Fibroblast of skin of left biceps (primary cell): ENCODE data around the gene GLS.
"Not testable (repeated sequence)": the region's sequence is repeated elsewhere in the genome, so short reads cannot be mapped to it uniquely, and the experiment has no call there.

Experiments
- DNase-seq, 2 experiments: peaks; one replicate each; pipeline ENCODE4 v3.0.0-alpha.2; 2013; ENCODE audit warnings: low read depth in 2 of 2

Gene GLS

DNA sequence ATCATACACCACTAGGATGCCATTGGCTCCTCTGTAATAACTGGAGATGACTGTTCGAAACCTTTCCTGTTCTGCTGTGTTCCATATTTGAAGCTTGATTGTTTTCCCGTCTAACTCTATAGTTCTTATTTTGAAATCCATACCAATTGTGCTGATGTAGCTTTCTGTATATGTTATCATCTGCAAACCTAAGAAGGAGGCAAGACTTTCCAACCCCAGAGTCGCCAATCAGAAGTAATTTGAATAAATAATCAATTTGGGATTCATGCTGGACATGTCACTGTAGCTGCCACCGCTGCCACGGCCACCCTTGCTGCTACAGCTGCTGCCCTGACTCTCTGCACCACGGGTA, 112.6 kb downstream of the GLS start:
- DNase-seq, result no peak

GRCh38 chr2:190994148-190994547, 113.5 kb downstream of the GLS start:
- DNase-seq, result no peak

GRCh38 chr2:190995315-190995714, 114.7 kb downstream of the GLS start:
- not testable (repeated sequence) for DNase-seq

DNA sequence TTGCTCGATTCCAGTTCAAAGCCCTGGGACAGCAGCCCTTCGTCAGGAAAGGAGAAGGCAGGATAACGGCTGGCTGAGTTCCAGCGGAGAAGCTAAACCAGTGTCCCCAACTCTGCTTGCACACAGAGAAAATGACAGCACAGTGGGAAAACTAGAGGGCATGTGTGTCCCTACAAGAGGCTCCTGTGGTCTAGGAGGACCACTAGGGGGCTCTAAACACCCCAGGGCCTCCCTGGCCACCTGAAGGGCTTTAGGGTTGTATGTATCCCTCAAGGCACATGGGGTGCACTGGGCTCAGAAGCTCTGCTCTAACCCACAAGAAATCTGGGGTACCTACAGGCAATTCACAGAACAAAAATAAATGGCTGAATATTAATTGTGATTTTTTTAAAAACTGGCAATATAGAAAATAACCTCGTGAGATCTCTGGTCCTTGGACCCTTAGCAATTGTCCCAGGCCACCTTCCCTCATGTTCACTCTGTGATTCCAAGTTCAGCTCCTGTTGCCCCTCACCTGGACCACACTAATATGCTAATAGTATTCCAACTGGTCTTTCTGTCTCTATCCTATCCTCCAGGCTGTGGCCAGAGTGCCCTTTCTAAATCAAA, 115.8 kb downstream of the GLS start:
- no peak for DNase-seq

DNA sequence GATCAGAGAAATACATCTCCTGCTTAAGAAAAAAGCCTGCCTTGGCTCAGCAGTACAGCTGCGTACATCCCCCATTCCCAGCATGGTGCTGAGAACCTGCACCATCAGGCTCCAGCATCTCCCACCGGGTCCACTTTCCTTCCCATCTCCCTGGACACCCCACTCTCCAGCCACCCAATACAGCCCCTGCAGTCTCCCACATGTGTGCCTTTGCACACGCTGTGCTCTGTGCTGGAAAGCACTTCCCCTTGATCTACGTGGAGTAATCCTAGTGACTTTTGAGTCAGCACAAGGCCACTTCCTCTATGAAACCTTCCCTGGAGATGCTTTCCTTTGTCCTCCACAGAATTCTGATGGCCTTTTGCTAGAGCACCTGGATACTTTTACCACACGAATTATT, 116.3 kb downstream of the GLS start:
- DNase-seq, result no peak

DNA sequence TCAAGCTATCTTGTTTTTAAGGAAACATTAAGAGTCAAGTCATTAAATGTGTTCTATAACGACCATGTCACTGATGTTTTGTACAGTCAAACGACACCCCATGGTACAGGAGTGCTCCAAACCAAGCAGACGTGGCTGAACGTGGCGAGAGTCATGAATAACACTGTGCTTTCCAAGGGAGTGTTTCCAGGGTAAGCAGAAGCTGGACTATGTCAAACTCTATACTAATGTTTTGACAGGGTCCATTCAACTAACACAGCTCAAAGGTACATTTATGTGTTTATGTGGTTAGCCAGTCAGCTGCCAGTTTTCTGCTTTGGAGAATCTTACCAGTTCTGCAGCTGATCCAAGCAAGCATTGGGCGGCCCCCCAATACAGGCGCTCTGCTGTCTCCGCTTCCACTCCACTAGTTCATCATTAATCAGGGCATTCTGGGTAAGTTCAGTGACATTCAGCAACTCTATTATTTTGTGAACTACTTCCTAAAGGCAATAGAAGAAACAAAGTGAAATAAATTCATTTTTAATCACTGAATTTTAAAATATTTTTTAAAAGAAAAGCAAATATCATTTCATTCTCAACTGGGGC, 117.0 kb downstream of the GLS start:
- DNase-seq, result no peak

- DNase-seq, result no peak
Observed at GRCh38 chr2:190999058-190999457, 118.4 kb downstream of the GLS start.

GRCh38 chr2:190999949-191000665, 119.5 kb downstream of the GLS start:
- no peak for DNase-seq

DNA sequence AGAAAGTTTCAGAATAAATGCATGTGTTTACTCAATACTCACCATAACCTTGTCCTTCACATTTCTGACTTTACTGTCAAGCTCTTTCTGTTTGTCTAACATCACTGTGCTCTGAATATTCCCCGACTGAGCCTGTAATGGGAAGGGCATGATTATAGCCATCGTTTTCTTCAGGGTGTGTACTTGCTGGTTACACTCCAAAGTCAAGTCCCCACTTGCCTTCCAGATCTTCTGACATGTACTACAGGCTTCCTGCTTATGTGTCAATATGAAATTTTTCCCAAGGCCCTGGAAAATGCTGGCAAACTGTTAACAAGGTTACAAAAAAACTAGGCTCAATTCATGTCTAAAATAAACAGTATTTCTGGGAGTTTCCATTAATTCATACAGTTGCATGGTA, 120.4 kb downstream of the GLS start:
- no peak for DNase-seq

DNA sequence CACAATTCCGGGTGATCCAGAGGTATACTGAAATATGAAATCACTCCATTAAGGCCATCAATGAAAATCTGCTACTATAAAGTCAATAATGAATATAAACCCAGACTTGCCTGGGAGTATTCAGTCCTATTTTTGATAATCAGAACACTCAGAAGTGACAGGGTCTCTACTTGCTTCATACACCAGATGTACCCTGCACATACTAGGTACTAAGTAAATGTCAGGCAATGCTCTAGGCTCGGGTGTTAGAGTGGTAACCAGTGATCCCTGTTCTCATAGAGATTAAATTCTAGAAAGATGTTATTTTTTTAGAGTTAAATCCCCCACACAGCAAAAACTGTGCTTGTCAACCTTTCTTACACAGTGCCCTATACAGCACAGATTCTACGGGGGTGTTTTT, 121.0 kb downstream of the GLS start:
- no peak for DNase-seq

DNA sequence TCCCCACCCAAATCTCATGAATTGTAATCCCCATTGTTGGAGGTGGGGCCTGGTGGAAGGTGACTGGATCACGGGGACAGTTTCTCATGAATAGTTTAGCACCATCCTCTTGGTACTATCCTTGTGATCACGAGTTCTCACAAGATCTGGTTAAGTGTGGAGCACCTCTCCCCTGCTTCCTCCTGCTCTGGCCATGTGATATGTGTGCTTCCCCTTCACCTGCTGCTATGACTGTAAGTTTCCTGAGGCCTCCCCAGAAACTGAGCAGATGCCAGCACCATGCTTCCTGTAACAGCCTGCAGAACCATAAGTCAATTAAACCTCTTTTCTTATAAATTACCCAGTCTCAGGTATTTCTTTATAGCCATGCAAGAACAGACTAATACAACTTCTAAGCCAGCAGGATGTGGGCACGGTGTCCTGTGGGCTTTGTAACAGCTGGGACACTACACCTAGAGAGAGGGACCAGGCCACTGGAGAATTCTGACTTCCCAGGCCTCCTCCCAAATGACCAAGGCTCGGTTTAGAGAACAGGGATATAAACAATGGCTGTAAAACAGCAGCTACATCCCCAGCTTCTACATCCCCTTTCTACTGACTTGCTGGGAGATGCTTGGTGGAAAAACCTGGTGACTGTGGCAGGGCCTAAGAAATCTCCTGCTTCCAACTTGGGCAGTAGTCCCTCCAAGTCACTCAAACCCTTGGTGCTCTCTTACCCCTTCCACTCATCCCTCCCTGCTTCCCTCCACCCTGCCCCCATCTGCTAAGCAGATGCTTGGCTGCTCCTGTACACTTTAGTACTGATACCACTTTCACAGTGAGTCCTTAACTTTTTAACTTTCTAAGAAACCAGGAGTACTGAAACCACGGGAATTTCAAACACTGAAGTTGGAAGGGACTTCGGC, 123.0 kb downstream of the GLS start:
- no peak for DNase-seq

DNA sequence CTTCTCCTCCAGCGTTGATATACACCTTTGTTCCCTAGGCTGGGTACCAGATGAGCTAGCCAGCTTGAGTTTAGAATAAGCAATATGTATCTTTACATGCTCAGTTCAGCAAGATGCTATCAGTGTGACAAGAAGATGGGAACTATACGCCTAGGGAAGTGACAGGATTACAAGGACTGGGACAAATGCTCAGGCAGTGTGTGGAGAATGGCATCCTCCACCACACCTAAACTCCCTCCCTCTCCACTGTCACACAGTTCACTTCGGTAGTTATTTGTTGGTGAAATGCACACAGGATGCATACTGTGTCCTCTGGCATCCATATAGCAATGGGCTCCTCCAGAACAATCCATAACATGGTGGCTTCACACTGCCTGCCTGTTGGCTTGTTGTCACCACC, 125.7 kb downstream of the GLS start:
- DNase-seq, result no peak

DNA sequence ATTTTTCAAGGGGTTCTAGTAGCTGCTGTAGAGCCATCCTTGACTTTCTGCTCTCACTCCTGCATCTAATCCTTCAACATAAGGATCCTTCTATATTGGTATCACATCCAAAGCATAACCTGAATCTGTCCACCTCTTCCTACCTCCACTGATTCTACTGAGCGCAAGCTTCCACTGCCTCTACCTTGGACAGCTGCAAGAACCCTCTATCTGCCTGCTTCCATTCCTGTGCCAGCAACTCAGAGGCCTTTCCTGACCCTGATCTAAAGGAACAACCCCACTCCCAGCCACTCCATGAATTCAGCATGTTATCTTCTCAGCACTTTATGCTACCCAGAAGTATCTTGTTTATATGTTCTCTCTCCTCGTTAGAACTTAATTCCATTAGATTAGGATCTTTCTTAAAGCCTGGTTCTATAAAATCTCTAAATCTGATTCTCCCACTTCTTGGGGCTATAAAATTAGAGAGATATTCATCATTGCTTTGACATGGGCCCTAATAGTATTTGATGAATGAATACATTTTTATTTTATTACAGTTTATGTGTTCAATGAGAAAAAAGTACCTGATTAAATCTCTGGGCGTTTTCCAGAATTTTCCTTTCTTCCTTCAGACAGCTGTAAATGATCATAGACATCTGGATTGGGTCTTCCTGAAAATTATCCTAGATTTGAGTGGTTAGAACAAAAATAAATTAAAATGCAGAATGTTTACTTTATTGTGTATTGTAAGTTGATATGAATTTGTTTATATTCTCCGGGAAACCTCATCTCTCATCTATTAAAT, 126.6 kb downstream of the GLS start:
- DNase-seq, result no peak

- no peak for DNase-seq
Observed at GRCh38 chr2:191008286-191008685, 127.7 kb downstream of the GLS start.

GRCh38 chr2:191009541-191010374, 129.1 kb downstream of the GLS start:
- DNase-seq, result no peak

DNA sequence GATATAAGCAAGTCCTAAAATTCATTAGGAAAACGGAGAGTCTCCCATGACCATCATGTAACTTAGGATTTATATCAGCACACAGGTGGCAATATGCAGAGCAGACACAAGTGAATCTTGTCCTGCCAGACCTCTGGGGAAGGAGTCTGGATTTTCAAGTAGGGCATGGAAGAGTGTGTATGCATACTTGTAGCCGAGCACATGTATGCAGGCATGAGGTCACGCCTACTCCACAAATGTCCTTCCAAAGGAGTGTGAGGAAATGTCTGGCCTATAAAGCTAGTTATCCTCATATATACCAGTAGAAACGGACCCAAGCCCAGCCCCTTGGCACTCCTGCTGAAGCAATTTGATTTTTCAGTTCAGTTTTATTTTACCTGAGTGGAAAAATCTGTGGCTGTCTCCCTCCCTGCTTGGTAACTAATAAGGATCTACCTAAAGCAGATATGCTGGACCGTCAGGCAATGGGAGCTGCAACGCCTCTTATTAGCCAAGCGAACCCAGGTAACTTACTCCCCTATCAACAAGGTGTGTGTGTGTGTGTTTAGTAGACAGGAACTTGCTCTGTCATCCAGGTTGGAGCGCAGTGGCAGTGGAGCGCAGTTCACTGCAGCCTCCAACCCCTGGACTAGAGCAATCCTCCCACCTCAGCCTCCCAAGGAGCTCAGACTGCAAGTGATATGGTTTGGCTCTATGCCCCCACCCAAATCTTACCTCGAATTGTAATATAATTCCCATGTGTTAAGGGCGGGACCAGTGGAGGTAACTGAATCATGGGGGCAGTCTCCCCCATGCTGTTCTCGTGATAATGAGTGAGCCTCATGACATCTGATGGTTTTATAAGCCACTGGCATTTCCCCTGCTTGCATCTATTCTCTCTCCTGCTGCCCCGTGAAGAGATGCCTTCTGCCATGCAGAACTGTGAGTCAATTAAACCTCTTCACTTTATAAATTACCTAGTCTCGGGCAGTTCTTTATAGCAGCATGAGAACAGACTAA, 130.6 kb downstream of the GLS start:
- no peak for DNase-seq

DNA sequence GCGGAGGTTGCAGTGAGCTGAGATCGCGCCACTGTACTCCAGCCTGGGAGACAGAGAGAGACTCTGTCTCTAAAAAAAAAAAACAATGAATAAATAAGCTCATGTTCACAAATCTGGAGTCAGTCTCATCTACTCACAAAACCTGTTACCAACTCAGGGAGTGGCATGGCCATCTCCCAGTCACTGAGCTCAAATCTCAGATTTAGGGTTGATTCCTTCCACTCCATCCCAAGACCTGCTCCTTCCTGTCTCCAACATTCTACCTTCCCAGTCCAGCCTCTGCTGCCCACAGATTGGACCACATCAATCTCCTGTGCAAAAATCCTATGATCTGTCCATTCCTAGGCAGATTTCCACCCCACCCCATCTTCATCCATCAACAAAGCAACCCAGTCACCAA, 131.7 kb downstream of the GLS start:
- DNase-seq, result no peak

DNA sequence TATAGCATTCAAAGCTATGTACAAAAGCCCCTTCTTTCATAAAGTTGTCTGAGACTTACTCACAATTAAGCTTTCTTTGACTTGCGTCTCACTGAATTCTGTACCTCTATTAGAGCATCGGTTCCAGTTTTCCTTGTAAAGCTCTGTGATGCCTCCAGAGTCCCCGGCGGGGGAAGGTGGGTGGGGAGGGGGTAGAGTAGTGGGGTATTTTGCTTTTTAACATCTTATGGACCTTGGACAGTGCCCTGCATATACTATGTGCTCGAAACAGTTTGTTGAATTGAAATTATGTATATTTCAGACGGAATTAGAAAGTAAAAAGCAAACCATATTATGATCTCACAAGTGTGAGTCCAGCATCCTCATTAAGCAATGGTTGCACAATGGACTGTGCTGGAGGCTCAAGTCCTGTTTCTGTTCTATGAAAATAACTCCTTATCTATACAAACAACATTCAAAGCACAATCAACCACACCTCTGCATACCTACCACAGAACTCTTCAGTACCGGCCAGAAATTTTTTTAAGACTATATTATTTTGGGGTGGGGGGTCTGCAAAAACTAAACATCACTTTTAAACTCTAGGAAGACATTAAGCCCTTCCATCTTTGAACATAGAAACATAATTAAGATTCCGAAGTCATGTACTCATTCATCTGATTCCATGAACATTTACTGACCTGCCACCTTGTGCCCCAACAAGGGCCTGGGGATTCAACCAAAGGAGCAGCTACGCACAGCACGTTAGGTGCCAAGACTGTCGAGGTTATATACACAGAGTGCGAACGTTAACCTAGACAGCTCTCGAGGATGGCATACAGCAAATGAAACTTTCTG, 132.4 kb downstream of the GLS start:
- DNase-seq, result no peak

- DNase-seq, result no peak
Observed at GRCh38 chr2:191013682-191013931, 133.0 kb downstream of the GLS start.
